Stimulated activated CD4-positive, alpha-beta T cell treated with anti-CD3 and anti-CD28 coated beads, TNF-alpha, amount 100 ng/mL, for 4 hours (primary cell): Measurements from ENCODE around the gene SREK1.

Experiments used
- DNase-seq, 3 experiments: peaks; one replicate each; pipeline ENCODE4 v3.0.0-alpha.2; 2020; ENCODE audit warnings: low read depth in 3 of 3

Gene SREK1

DNA sequence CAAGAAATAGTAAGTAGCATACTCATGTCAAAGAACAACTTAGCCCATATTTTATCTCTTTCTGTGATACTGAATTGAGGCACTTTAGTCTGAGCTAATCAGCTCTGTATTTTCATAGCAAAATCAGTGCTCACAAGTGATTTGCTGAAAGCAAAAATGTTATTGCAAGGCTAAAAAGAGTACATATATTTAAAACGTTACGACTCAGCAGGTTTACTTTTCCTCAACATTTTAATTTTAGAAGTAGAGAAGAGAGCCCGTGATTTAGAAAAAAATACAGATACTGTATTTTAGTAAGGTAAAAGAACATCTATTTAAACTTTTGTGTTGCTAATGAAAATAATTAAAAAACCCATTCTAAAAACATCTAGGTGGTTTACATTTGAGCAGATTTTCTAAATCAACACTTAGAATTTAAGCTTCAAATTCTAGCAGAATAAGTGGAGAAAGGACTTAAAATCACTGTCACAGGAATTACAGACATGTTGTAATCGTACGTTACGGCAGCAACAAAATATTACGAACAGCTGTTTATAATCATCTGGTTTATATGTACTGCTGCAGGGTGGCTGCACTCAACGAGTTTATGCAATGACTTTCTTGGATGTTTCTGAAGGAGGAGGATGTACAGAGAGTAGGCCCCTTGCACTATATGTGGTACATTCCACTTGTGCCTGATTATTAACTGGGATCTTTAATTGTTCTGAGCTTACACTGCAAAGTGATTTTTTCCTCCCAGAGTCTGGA, 20.1 kb downstream of the SREK1 start:
- DNase-seq: no peak

DNA sequence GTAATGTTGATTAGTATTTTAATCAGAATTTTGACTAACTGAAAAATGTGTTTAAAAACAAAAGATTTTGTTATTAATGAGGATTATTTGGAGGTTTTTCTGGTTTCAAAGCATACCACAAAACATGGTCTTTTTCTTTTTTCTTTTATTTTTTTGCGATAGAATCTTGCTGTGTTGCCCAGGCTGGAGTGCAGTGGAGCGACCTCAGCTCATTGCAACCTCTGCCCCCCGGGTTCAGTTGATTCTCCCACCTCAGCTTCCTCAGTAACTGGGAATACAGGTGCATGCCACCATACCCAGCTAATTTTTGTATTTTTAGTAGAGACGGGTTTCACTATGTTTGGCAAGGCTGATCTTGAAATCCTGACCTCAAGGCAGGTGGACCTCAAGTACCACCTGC, 24.1 kb downstream of the SREK1 start:
- no peak for DNase-seq

- DNase-seq: no peak
Measured at GRCh38 chr5:66169534-66169933, 25.4 kb downstream of the SREK1 start.

GRCh38 chr5:66170195-66170919, 26.3 kb downstream of the SREK1 start:
- DNase-seq: no peak

DNA sequence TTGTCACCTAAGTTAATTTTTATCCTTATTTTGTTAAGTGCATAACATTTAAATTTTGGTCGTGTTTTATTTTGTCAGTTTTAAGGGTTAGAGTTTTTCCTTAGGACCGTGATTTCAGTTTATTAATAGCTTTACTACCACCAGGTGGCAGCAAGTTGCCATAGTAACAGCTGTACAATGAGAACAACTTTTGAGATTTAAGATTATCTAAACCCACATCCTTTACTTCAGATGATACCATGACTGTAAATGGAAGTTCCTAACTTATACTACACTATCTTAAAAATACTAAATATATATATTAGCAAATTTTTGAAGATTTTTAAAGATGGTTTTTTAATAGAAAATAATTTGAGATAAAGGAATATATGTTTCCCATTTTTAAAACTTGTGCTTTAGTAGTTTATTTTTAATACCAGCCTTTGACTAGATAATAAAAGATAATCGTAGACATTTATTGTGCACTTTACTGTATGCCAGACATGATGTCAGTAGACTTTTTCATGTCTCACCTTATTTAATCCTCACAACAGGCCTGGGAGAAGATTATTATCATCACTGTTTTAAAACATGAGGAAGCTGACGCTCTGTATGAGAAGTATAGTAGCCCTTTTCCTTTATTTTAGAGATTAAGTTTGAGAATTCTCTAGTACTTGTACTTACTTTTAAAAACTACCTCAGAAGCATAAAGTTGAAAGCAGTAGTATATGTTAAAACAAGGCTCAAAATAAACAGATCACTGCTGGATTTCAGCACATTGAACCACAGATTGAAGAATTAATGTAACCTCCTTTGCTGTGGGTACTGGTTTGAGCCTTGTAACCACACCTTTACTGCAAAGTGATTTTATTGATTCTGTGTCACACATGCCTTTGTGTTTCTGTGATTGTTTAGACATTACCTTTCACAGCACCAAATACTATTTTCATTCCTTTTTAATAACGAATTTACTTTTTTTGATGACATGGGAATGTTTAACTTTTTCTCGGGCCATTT, 27.5 kb downstream of the SREK1 start:
- peak in 2 of 3 experiments; percentile 2 to 30 for DNase-seq

DNA sequence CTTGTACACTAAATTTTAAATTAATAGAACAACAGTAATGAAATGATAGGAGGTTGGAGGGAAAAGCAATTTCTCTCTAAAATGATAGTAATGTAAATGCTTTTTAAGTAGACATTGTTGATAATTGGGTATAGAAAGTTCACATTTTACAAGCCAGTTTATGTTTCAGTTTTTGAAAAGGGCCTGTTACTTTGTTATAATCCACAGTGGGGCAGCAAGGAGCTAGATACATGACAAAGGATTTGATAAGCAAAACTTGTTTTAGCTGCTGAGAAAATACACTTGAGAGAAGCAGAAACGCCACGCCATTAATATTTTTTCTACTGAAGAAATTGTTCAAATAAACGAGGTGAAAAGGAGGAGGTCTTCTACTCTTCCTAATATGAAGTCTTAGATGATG, 30.2 kb downstream of the SREK1 start:
- no peak for DNase-seq

- no peak for DNase-seq
Measured at GRCh38 chr5:66178799-66179198, 34.7 kb downstream of the SREK1 start.

DNA sequence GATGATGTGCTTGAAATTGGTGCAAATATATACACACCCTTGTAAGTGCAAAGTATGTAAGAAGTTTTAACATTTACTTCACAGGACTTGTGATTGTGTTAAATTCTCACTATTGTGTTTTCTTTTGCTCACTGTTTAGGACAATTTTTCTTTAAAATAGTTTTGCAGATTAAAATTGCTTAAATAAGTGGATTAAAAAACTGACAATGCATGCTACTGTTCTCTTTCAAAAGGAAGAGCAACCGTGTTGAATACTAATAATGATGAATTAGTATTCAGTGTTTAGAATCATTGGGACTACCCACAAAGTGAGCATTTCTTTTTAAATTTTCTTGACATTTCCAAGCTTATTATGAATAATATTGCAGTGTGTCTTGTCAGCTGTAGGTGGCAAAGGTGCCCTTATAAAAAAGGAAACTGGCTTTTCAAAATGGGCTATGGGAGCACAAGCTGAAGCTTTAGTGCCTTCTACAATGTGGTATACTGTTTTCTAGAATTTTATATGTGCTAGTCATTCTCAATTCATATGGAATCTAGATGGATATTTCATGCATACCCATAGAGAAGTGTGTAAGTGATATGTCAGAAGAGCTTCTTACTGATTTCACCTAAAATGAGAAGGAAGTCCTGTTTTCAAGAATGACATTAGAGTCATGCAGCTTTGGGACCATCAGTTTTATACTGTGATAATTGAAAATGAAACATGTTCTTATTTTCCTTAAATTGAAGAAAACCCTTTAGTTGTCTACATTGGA, 35.4 kb downstream of the SREK1 start:
- no peak for DNase-seq

DNA sequence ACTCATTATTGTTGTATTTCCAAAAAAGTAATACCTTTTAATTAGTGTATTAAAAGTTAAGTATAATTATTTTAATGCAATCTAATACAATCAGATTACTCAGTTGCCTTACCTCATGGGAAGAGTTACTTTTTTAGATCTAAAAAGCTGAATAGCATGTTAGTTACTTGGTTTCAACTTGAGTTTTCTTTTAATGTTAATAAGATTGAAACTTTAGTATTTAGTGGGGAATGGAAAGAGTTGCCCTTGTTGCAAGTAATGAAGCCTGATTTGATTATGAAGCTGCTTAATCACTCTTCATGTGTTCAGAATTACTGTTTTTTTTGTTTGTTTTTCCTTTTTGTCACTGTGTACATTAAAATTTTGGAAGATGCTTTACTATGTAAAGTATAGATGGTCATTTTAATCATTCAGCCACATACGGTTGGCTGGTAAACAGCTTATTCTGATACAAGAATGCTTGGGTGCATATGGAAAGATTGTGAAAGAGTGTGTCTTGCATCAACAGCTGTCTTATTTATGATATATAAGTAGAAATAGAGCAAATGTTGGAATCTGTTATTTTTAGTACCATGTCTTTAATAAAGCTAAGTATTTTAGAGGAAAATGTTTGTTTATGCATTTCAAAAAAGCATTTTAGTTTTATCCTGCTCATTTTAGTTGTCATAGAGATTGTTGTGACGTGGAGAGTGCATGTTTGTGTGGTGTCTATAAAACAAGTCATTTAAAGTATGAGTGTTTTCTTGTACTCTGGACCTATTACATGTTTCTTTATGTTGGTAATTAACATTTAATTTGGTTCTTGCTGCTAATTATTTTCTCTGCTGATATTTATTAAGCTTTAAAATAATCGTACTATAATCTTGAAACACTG, 36.4 kb downstream of the SREK1 start:
- DNase-seq: no peak

GRCh38 chr5:66186108-66186507, 42.0 kb downstream of the SREK1 start:
- no peak for DNase-seq

- DNase-seq: no peak
Measured at GRCh38 chr5:66193419-66193818, 49.3 kb downstream of the SREK1 start.

DNA sequence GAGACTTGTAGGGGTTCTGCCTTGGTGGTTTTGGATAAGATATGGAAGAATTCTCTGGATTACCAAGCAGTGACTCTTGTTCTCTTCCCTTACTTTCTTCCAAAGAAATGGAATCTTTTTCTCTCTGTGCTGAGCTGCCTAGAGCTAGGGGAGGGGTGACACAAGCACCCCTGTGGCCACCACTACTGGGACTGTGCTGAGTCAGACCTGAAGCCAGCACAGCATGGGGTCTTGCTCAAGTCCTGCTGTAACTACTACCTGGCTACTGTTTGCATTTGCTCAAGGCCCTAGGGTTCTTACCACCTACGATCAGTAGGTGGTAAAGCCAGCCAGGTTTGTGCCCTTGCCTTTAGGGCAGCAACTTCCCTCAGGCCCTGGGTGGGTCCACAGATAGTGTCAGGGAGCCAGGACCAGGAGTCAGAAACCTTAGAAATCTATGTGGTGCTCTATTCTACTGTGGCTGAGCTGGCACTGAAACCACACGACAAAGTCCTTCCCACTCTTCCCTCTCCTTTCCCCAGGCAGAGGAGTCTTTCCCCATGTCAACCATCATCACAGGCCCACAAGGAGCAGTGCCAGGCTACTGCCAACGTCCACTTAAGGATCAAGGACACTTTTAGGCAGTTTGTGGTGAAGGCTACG, 53.8 kb downstream of the SREK1 start:
- no peak for DNase-seq

- DNase-seq: no peak
Measured at GRCh38 chr5:66198837-66199236, 54.7 kb downstream of the SREK1 start.

- DNase-seq: no peak
Measured at GRCh38 chr5:66203531-66203930, 59.4 kb downstream of the SREK1 start.

DNA sequence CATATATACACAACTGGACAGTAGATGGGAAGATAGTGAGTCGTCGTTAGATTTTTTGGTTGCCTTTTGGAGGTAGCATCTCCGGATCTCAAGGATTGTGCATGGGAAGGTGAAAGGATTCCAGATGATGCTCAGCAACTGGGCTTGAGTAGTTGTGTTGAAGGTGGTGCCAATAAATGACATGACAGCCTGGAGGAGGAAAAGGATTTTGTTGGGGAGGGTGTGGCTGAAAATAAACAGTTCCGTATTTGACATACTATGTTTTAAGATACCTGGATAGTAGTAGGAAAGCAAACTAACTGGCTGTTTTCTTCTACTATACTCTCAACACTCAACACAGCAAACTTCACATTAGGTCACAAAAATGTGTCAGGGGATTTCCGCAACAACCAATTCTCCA, 62.4 kb downstream of the SREK1 start:
- DNase-seq: no peak

DNA sequence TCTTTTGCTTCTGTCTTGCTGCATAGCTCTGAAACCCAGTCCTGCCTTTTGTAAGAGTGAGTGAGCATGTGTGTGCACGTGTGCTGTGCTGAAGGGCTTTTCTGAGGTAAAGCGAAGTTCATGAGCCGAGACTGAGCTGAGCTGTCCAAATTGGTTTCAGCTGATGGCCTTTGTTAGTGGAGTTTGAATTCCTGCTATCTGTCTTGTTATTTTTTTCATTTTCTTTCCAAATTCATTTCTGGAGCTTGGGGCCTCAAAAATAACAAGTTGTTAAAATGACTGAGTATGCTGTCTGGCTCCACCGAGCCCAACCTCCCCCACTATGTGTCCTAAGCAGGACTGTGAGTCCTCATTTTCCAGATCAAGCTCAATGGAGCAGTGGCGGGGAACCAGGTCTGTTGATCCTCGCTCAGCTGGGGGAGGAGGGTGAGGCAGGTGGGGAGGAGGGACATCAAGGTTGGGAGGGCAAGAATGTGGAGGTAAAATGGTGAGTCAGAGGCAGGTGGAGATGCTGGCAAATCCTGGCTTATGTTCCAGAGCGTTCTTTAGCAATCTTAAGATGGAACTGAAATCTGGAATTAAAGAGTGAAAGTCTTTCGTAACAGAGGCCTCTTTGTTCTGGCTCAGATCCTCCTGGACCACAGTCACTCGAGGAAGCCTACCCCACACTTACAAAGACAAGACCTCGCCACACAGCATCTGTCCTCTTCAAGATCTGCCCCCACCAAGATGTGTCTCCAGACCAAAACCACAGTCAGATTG, 63.9 kb downstream of the SREK1 start:
- no peak for DNase-seq

DNA sequence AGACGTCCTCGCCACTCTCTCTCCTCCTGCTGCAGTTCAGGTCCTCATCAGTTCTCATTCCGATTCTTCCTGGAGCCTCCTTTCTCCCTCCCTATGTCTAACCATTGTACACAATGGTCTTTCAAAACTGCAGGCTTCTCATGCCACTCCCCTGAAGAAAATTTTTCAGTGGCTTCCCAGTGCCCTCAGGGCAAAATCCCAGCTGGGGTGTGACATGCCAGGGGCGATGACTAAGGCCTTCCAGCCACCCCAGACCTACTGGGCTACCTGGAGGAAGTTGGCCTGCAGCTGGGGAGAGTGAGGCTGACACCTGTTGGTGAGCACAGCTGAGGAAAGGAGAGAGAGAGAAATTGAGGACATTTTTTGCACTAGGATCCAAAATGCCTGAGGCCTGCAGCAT, 65.2 kb downstream of the SREK1 start:
- no peak for DNase-seq

DNA sequence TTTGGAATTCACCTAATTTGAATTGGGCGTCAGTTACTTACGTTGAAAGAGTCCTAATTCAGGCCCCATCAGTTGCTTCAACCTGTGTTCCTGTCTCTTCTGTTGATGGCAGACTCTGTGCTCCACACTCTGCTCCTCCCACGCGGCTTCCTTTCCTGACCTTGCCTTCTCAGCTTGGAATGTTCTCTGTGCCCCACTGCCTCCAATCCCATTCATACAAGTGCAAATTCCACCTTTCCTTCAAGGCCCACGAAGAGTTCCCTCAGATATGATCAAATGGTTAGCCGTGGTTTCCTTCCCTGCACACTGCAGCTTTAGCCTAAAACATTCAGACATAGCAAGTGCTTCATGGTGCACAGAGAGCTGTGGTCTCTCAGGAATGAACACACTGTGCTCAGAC, 65.7 kb downstream of the SREK1 start:
- no peak for DNase-seq

- no peak for DNase-seq
Measured at GRCh38 chr5:66213533-66213932, 69.4 kb downstream of the SREK1 start.
